Measurements from ENCODE around the gene HEXIM2. TPM values are rescaled to one million over a fixed set of nuclear protein-coding genes. Genes with fewer than 3 reads are reported as not detected.

HEXIM2 gene
- total RNA-seq, 2 donors from 2014 or later, result 12.9 to 13.1 TPM

GRCh38 chr17:45136846-45137560, 24.7 kb upstream of the HEXIM2 start:
- Mint-ChIP-seq H3K27me3 (ENCODE audit: insufficient read depth) (no peaks in the 10 kb centered on the region), H3K4me1 (peaks cover 11% of the 10 kb centered on the region), H3K9me3 (no peaks in the 10 kb centered on the region), H3K27ac (no peak overlapping the region), H3K4me3 (no peak overlapping the region), H3K36me3 (ENCODE audit: low read depth) (peaks cover 7% of the 10 kb centered on the region)
- H3K4me3 ChIP-seq (ENCODE audit: low read length), result no peak overlapping the region
- 92 to 98% methylated on average over 7 to 11 of the region's 12 CpGs for WGBS, 2 experiments (ENCODE audit: insufficient coverage in 1 of 2, insufficient read length in 1 of 2)
- no peak overlapping the region for H3K27ac ChIP-seq (ENCODE audit: low read depth, low read length)
- no peak for TF ChIP-seq CTCF (conservative IDR thresholded peaks at IDR 0.05)
- H3K36me3 ChIP-seq (ENCODE audit: control insufficient read depth, insufficient read depth, low read length), result no peaks in the 10 kb centered on the region
- peak; percentile 50 for DNase-seq
- H3K9ac ChIP-seq (ENCODE audit: extremely low read depth, low read length, poor library complexity, severe bottlenecking), result no peak overlapping the region
- peaks cover 9% of the 10 kb centered on the region for H3K4me1 ChIP-seq (ENCODE audit: control insufficient read depth, insufficient read depth, low read length)
- H3K27me3 ChIP-seq (ENCODE audit: control insufficient read depth, insufficient read depth, low read length, poor library complexity, severe bottlenecking), result no peaks in the 10 kb centered on the region
- no peaks in the 10 kb centered on the region for H3K9me3 ChIP-seq (ENCODE audit: control insufficient read depth, low read length)

DNA sequence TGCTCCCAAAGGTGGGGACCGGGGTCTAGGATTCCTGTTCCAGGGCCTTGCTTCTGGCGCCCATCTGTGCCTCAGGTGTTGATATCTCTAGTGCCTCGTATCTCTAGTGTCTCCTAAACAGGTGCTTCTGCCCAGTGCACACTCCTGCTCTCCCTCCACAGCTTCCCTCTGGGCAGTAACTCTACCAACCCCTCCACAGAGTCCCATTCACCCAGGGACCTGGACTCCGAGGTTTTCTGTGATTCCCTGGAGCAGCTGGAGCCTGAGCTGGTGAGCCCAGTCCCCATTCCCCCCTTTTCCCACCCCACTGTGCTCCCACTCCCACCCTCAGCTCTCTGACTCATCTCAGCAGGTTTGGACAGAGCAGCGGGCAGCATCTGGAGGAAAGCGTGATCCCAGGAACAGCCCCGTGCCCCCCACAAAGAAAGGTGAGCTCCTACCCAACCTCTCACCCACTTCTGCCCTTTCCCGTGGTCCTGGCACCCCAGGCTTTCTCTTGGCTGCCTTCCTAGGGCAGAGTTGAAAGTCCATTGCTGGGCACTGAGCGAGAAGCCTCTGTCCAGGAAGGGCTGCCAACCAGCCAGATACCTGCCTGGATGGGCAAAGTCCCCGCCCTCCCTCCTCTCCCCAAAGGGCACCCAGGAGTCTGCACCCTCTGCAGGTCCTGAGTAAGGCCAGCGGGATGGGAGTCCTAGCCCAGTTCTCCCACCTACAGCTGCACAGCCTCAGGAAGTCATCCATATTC, 23.9 kb upstream of the HEXIM2 start:
- H3K9me3 Mint-ChIP-seq, result no peaks in the 10 kb centered on the region
- H3K4me3 Mint-ChIP-seq, result no peak overlapping the region
- H3K27ac Mint-ChIP-seq, result no peak overlapping the region
- TF ChIP-seq CTCF (conservative IDR thresholded peaks at IDR 0.05), result no peak
- peaks cover 7% of the 10 kb centered on the region for H3K36me3 Mint-ChIP-seq (ENCODE audit: low read depth)
- Histone ChIP-seq H3K4me3 (ENCODE audit: low read length) (no peak overlapping the region), H3K27ac (ENCODE audit: low read depth, low read length) (no peak overlapping the region), H3K9ac (ENCODE audit: extremely low read depth, low read length, poor library complexity, severe bottlenecking) (no peak overlapping the region), H3K27me3 (ENCODE audit: control insufficient read depth, insufficient read depth, low read length, poor library complexity, severe bottlenecking) (no peaks in the 10 kb centered on the region), H3K36me3 (ENCODE audit: control insufficient read depth, insufficient read depth, low read length) (no peaks in the 10 kb centered on the region), H3K4me1 (ENCODE audit: control insufficient read depth, insufficient read depth, low read length) (peaks cover 9% of the 10 kb centered on the region), H3K9me3 (ENCODE audit: control insufficient read depth, low read length) (no peaks in the 10 kb centered on the region)
- peaks cover 12% of the 10 kb centered on the region for H3K4me1 Mint-ChIP-seq
- DNase-seq, result peak; percentile 52
- WGBS, 2 experiments (ENCODE audit: insufficient coverage in 1 of 2, insufficient read length in 1 of 2), result 86 to 88% methylated on average over 7 to 11 of the region's 11 CpGs
- no peaks in the 10 kb centered on the region for H3K27me3 Mint-ChIP-seq (ENCODE audit: insufficient read depth)

GRCh38 chr17:45138911-45139532, 22.7 kb upstream of the HEXIM2 start:
- no peak overlapping the region for H3K27ac ChIP-seq (ENCODE audit: low read depth, low read length)
- no peak overlapping the region for H3K27ac Mint-ChIP-seq
- H3K4me1 Mint-ChIP-seq, result peaks cover 20% of the 10 kb centered on the region
- WGBS, 2 experiments (ENCODE audit: insufficient coverage in 1 of 2, insufficient read length in 1 of 2), result 65 to 77% methylated on average over 5 to 13 of the region's 14 CpGs
- H3K27me3 Mint-ChIP-seq (ENCODE audit: insufficient read depth), result no peaks in the 10 kb centered on the region
- no peak overlapping the region for H3K9ac ChIP-seq (ENCODE audit: extremely low read depth, low read length, poor library complexity, severe bottlenecking)
- no peak for TF ChIP-seq CTCF (conservative IDR thresholded peaks at IDR 0.05)
- H3K36me3 Mint-ChIP-seq (ENCODE audit: low read depth), result peaks cover 7% of the 10 kb centered on the region
- H3K36me3 ChIP-seq (ENCODE audit: control insufficient read depth, insufficient read depth, low read length), result no peaks in the 10 kb centered on the region
- no peak overlapping the region for H3K4me3 ChIP-seq (ENCODE audit: low read length)
- H3K27me3 ChIP-seq (ENCODE audit: control insufficient read depth, insufficient read depth, low read length, poor library complexity, severe bottlenecking), result no peaks in the 10 kb centered on the region
- H3K9me3 ChIP-seq (ENCODE audit: control insufficient read depth, low read length), result no peaks in the 10 kb centered on the region
- peak; percentile 81 for DNase-seq
- H3K4me1 ChIP-seq (ENCODE audit: control insufficient read depth, insufficient read depth, low read length), result peaks cover 19% of the 10 kb centered on the region
- H3K9me3 Mint-ChIP-seq, result no peaks in the 10 kb centered on the region
- H3K4me3 Mint-ChIP-seq, result no peak overlapping the region

All from endodermal cell (in vitro differentiated cells).